ENCODE measurements around the gene SMIM20. TPM values are rescaled to one million over a fixed set of nuclear protein-coding genes. Genes with fewer than 3 reads are reported as not detected.

The SMIM20 gene
- total and polyA plus RNA-seq, 9 of the 15 experiments (the other 6 are each of a cell fraction or from before 2014, with no cell fraction given) = 25.1 to 51.0 (median 38.9) TPM

DNA sequence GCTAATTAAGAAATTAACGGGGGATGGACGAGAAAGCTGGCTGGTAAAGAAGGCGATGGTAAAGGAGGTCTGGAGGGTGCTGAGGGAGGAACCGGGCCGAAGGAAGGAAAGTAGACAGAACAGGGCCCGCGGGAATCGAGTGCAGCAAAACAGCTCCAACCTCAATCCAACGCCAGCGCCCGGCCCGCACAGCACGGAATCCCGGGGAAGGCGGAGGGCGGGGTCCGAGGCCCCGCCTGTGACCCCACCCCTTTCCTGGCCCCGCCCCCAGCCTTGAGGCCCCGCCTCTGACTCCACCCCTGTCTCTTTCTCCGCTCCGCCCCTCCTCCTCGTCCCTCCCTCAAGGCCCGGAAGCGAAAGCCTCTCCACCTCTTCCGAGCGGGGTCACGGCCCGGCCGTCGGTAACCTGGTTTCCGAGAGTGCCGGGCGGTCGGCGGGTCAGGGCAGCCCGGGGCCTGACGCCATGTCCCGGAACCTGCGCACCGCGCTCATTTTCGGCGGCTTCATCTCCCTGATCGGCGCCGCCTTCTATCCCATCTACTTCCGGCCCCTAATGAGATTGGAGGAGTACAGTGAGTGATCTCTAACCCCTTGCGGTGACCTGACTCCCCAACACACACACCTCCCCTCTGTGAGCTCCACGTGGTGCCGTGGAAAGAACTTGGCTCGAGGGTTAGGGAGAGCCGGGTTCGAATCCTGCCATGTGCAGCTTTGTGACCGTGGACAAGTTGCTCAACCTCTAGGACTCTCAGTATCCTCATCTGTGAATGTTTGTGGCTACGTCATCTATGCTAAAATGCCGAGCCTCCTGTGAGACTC lies at the start of gene SMIM20 (continued):
- TF ChIP-seq, protein P1, sequence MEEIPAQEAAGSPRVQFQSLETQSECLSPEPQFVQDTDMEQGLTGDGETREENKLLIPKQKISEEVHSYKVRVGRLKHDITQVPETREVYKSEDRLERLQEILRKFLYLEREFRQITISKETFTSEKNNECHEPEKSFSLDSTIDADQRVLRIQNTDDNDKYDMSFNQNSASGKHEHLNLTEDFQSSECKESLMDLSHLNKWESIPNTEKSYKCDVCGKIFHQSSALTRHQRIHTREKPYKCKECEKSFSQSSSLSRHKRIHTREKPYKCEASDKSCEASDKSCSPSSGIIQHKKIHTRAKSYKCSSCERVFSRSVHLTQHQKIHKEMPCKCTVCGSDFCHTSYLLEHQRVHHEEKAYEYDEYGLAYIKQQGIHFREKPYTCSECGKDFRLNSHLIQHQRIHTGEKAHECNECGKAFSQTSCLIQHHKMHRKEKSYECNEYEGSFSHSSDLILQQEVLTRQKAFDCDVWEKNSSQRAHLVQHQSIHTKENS (CRISPR knock-in tag; IDR thresholded peaks at IDR 0.05) = no peak
- no peak for TF ChIP-seq CHCHD3 (CRISPR knock-in tag; IDR thresholded peaks at IDR 0.05)
- no peak for TF ChIP-seq ZNF124 (CRISPR knock-in tag; IDR thresholded peaks at IDR 0.05)
- no peak for TF ChIP-seq RBM15 (IDR thresholded peaks at IDR 0.05; ENCODE audit: insufficient read depth, low read length)
- no peak for TF ChIP-seq RBM25 (IDR thresholded peaks at IDR 0.05; ENCODE audit: low read depth, low read length, severe bottlenecking)
- peak; percentile 27; the same call in 1 of the 2 replicates for TF ChIP-seq GTF2E2 (tag; IDR thresholded peaks at IDR 0.05)
- TF ChIP-seq CHD1 (IDR thresholded peaks at IDR 0.05; ENCODE audit: low read length) = no peak
- no peak for TF ChIP-seq KAT7 (CRISPR knock-in tag; IDR thresholded peaks at IDR 0.05; ENCODE audit: borderline replicate concordance)
- TF ChIP-seq FOXP1 (CRISPR knock-in tag; IDR thresholded peaks at IDR 0.05) = no peak
- peak; percentile 58; the same call in 1 of the 2 replicates for TF ChIP-seq POLR2AphosphoS5 (IDR thresholded peaks at IDR 0.05; ENCODE audit: control insufficient read depth, insufficient read depth, low read depth, low read length)
- TF ChIP-seq TCF7L2 (IDR thresholded peaks at IDR 0.05; ENCODE audit: low read depth, low read length) = no peak
- 0 out of 2 replicates have a peak, but pooled peaks have one; percentile 16 for TF ChIP-seq FOSL1 (tag; conservative IDR thresholded peaks at IDR 0.05)
- TF ChIP-seq SMAD2 (IDR thresholded peaks at IDR 0.05; ENCODE audit: low read depth, low read length) = no peak
- TF ChIP-seq SNRNP70 (optimal IDR thresholded peaks at IDR 0.05; ENCODE audit: low read depth, low read length) = no peak
- no peak for TF ChIP-seq BDP1 (IDR thresholded peaks at IDR 0.05; ENCODE audit: insufficient read depth, insufficient read length)
- TF ChIP-seq U2AF1 (optimal IDR thresholded peaks at IDR 0.05; ENCODE audit: low read depth, low read length) = no peak
- TF ChIP-seq NRF1 (conservative IDR thresholded peaks at IDR 0.05 in 1 of 2, IDR thresholded peaks at IDR 0.05 in 1 of 2) = peak; percentile 91 to 92
- TF ChIP-seq STAT5B (CRISPR knock-in tag; IDR thresholded peaks at IDR 0.05) = no peak
- TF ChIP-seq ZSCAN29 (IDR thresholded peaks at IDR 0.05) = 0 out of 2 replicates have a peak, but pooled peaks have one; percentile 53
- peak; percentile 61; the same call in 1 of the 2 replicates for TF ChIP-seq EHMT2 (IDR thresholded peaks at IDR 0.05)
- TF ChIP-seq ZNF830 (CRISPR knock-in tag; IDR thresholded peaks at IDR 0.05) = 0 out of 2 replicates have a peak, but pooled peaks have one; percentile 25
- TF ChIP-seq ZFP36 (IDR thresholded peaks at IDR 0.05; ENCODE audit: low read depth, low read length, partially characterized antibody) = no peak
- peak; percentile 24; the same call in 1 of the 2 replicates for TF ChIP-seq CREB1 (IDR thresholded peaks at IDR 0.05)
- no peak; the same call in 1 of the 2 replicates for TF ChIP-seq CREB1 (CRISPR knock-in tag; IDR thresholded peaks at IDR 0.05)
- peak; percentile 48 for TF ChIP-seq MEIS2 (IDR thresholded peaks at IDR 0.05; ENCODE audit: partially characterized antibody)
- no peak for TF ChIP-seq OTX1 (CRISPR knock-in tag; IDR thresholded peaks at IDR 0.05)
- TF ChIP-seq SRSF7 (optimal IDR thresholded peaks at IDR 0.05; ENCODE audit: low read depth, low read length) = no peak
- no peak for TF ChIP-seq ZNF232 (CRISPR knock-in tag; IDR thresholded peaks at IDR 0.05)
- no peak for TF ChIP-seq SNIP1 (IDR thresholded peaks at IDR 0.05; ENCODE audit: low read depth)
- no peak for TF ChIP-seq HDGF (IDR thresholded peaks at IDR 0.05)
- TF ChIP-seq TBP (optimal IDR thresholded peaks at IDR 0.05; ENCODE audit: low read depth, low read length) = peak; percentile 96
- peak; percentile 99 for TF ChIP-seq NR2C1 (IDR thresholded peaks at IDR 0.05)
- TF ChIP-seq NR2C1 (tag; IDR thresholded peaks at IDR 0.05) = peak; percentile 100
